GM12872 (cell line): Measurements from ENCODE around the gene RNU5D-1.

ENCODE experiments used
- CTCF ChIP-seq: IDR thresholded peaks from 3 replicates; pipeline ENCODE4 v1.5.1; 2011; ENCODE audit warnings: low read depth, mild to moderate bottlenecking, low read length, moderate library complexity; ENCODE audit not compliant: insufficient read depth

RNU5D-1 gene

GRCh38 chr1:44694863-44695478 is 36.0 kb downstream of the RNU5D-1 start:
- TF ChIP-seq CTCF, result no peak

- no peak for TF ChIP-seq CTCF
Measured at GRCh38 chr1:44693900-44694299, 37.1 kb downstream of the RNU5D-1 start.

- TF ChIP-seq CTCF, result no peak
Measured at GRCh38 chr1:44693159-44693558, 37.8 kb downstream of the RNU5D-1 start.

GRCh38 chr1:44689447-44689765 is 41.6 kb downstream of the RNU5D-1 start:
- no peak for TF ChIP-seq CTCF

GRCh38 chr1:44688760-44689446 is 42.1 kb downstream of the RNU5D-1 start:
- no peak for TF ChIP-seq CTCF

GRCh38 chr1:44685881-44686280 is 45.1 kb downstream of the RNU5D-1 start:
- TF ChIP-seq CTCF, result no peak

GRCh38 chr1:44685218-44685617 is 45.8 kb downstream of the RNU5D-1 start:
- no peak for TF ChIP-seq CTCF
